Lung (tissue), 12 donors: Measurements from ENCODE around the gene SNTN. TPM values are rescaled to one million over a fixed set of nuclear protein-coding genes. Genes with fewer than 3 reads are reported as not detected.

Source experiments
- ATAC-seq: fragments of 200-7000 bp; cut with Tn5 transposase; one replicate; pipeline ENCODE4 v1.9.1; 2020; ENCODE audit warnings: moderate number of reproducible peaks; ENCODE audit not compliant: insufficient read depth, low FRiP score
- DNase-seq, 3 donors: peaks; one replicate each; pipeline ENCODE4 v3.0.0-alpha.2; 2013 to 2017
- H3K27ac ChIP-seq, 2 donors: one replicate each; pipeline ENCODE4 v1.5.1; 2013; ENCODE audit warnings: mild to moderate bottlenecking in 2 of 2, moderate library complexity in 2 of 2, control low read depth in 1 of 2, inconsistent platforms in 1 of 2, low read depth in 1 of 2, low read length in 1 of 2
- H3K27me3 ChIP-seq, 3 donors: one replicate each; pipeline ENCODE4 v1.5.1; 2013; ENCODE audit warnings: low read length in 2 of 3; ENCODE audit not compliant: control insufficient read depth in 3 of 3, insufficient read depth in 3 of 3
- H3K36me3 ChIP-seq, 4 donors: one replicate each; pipeline ENCODE4 v1.5.1; 2013; ENCODE audit warnings: low read length in 4 of 4, mild to moderate bottlenecking in 1 of 4, moderate library complexity in 1 of 4; ENCODE audit not compliant: control insufficient read depth in 4 of 4, insufficient read depth in 4 of 4
- H3K4me1 ChIP-seq, 5 donors: one replicate each; pipeline ENCODE4 v1.5.1; 2013; ENCODE audit warnings: low read length in 5 of 5, mild to moderate bottlenecking in 2 of 5, moderate library complexity in 1 of 5; ENCODE audit not compliant: control insufficient read depth in 5 of 5, insufficient read depth in 5 of 5
- H3K4me3 ChIP-seq: one replicate; pipeline ENCODE4 v1.5.1; 2013; ENCODE audit warnings: mild to moderate bottlenecking, control low read depth, moderate library complexity
- H3K9ac ChIP-seq, 2 donors: one replicate each; pipeline ENCODE4 v1.5.1; 2013; ENCODE audit warnings: low read length in 2 of 2, control low read depth in 1 of 2; ENCODE audit not compliant: insufficient read depth in 1 of 2
- H3K9me3 ChIP-seq, 4 donors: one replicate each; pipeline ENCODE4 v1.5.1; 2013; ENCODE audit warnings: low read length in 3 of 4, mild to moderate bottlenecking in 1 of 4, moderate library complexity in 1 of 4; ENCODE audit not compliant: control insufficient read depth in 4 of 4, insufficient read depth in 3 of 4
- WGBS, 2 donors: extraction: QIAGEN DNeasy Blood & Tissue Kit; methylation state at CpG; one replicate each; pipeline ENCODE4 v1.1.7; 2013; 5-methylcytosine and 5-hydroxymethylcytosine counted together
- polyA plus RNA-seq, 2 donors: library from polyadenylated mRNA; stranded (reverse); fragments of 200-250 nt; gene quantifications; one replicate each; pipeline ENCODE4 v1.2.1, GENCODE V29; 2013
- total RNA-seq, 2 donors: library from RNA; depleted of rRNA in 1 of 2; stranded (reverse); fragments of >200 nt in 1 of 2; gene quantifications; one replicate each; pipeline ENCODE4 v1.2.1, GENCODE V29; 2014 to 2021
- TF ChIP-seq, protein P1 (sequence below): IDR thresholded peaks from 2 replicates; pipeline ENCODE4 v1.5.1; 2012; ENCODE audit warnings: mild to moderate bottlenecking; ENCODE audit errors: control extremely low read depth, extremely low read depth
- donor health status: control.
- donor health status: control.
- donor health status: Bipolar disorder and iron deficiency.
- donor health status: healthy.
- donor health status: DM: yes; HTN: yes; CAD: no.

The SNTN gene
- total and polyA plus RNA-seq, 4 donors = 20.1 to 51.0 (median 32.3) TPM

DNA sequence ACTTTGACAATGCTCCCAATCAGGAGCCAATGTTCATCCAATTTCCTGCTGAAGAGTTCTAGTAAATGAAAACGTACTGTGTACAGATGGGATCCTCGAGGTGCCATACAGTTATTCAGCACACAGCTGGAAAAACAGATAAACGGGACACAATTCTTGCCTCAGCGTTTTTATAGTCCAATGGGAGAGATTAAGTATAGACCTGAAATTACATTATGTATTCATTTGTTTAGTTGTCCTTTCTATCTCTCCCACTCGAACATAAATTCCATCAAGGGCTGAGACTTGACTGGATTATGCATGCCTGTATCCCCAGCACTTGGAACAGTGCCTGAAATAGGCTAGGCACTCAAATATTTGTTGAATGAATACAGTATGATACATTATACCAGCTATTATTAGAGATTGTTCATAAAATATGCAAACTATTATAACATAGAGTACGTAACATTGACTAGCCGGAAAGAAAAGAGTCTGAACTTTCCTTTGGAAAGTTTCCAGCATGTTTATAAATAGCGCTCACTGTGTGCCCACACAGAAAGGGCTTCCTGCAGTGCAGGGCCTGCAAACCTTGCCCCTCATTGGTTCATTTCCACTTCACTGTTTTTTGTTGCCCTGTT is 27.4 kb upstream of the SNTN start:
- TF ChIP-seq, protein P1, sequence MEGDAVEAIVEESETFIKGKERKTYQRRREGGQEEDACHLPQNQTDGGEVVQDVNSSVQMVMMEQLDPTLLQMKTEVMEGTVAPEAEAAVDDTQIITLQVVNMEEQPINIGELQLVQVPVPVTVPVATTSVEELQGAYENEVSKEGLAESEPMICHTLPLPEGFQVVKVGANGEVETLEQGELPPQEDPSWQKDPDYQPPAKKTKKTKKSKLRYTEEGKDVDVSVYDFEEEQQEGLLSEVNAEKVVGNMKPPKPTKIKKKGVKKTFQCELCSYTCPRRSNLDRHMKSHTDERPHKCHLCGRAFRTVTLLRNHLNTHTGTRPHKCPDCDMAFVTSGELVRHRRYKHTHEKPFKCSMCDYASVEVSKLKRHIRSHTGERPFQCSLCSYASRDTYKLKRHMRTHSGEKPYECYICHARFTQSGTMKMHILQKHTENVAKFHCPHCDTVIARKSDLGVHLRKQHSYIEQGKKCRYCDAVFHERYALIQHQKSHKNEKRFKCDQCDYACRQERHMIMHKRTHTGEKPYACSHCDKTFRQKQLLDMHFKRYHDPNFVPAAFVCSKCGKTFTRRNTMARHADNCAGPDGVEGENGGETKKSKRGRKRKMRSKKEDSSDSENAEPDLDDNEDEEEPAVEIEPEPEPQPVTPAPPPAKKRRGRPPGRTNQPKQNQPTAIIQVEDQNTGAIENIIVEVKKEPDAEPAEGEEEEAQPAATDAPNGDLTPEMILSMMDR = no peak
- H3K9ac ChIP-seq = no peak overlapping the region
- DNase-seq (peak; percentile 17 to 70 (median 56)), ATAC-seq (no peak)
- no peak overlapping the region for H3K27ac ChIP-seq
- 35 to 53% methylated on average over 8 of the region's 8 CpGs for WGBS, 2 donors
- no peaks in the 10 kb centered on the region for H3K36me3 ChIP-seq
- H3K4me1 ChIP-seq = peaks cover 0 to 6% (median 0%) of the 10 kb centered on the region in 5 donors
- H3K27me3 ChIP-seq = no peaks in the 10 kb centered on the region
- no peaks in the 10 kb centered on the region for H3K9me3 ChIP-seq
- no peak overlapping the region for H3K4me3 ChIP-seq

DNA sequence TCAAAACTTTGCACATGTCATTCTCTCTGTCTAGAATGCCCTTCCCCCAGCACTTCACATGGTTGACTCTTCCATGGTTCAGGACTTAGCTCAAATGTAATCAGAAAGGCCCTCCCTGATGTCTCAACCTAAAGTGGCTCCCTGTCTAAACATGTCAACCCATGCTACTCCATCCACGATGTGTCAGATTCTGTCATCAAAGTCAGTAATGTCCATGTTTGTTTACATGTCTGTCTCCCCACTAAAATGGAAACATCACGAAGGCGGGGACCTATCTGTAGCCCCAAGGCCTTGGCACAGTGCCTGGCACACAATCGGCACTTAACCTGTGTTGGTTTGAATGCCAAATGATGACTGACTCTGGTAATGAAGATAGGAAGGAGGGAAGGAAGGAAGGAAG is 20.8 kb upstream of the SNTN start:
- TF ChIP-seq, protein P1 = no peak
- Histone ChIP-seq H3K27ac (no peak overlapping the region), H3K9me3 (peaks cover 0 to 4% (median 0%) of the 10 kb centered on the region in 4 donors), H3K4me3 (no peak overlapping the region), H3K4me1 (no peaks in the 10 kb centered on the region), H3K36me3 (no peaks in the 10 kb centered on the region), H3K9ac (no peak overlapping the region), H3K27me3 (no peaks in the 10 kb centered on the region)
- DNase-seq (no peak), ATAC-seq (no peak)
- 68 to 83% methylated on average over 4 of the region's 4 CpGs for whole genome bisulfite sequencing, 2 donors

DNA sequence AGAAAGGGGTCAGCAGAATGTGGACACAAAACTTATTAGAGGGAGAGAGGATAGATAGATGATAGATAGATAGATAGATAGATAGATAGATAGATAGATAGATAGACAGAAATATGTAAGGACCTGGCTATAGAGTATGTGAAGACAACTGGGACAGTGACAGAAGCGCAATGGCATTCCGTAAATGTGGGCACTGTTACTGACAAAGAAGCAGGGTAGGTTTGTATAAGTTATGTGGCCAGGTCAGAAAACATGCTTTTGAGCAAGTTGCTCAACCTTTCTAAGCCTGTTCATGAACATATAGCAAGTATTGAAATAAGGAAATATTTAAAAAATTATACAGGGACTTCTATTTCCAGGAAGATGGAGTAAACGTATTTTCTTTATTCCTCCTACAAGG is 17.3 kb upstream of the SNTN start:
- H3K27me3 ChIP-seq = no peaks in the 10 kb centered on the region
- ATAC-seq = no peak

More for the DNA sequence above, 17.3 kb upstream of the SNTN start:
- no peaks in the 10 kb centered on the region for H3K36me3 ChIP-seq
- whole genome bisulfite sequencing, 2 donors = 89 to 92% methylated on average over 3 of the region's 3 CpGs
- H3K9ac ChIP-seq = no peak overlapping the region
- no peak overlapping the region for H3K4me3 ChIP-seq
- H3K9me3 ChIP-seq = peaks cover 0 to 4% (median 0%) of the 10 kb centered on the region in 4 donors
- DNase-seq = no peak
- H3K4me1 ChIP-seq = no peaks in the 10 kb centered on the region
- no peak overlapping the region for H3K27ac ChIP-seq
- TF ChIP-seq, protein P1 = no peak
